IMR-90 (cell line): Measurements from ENCODE around the gene BDKRB1. TPM values are rescaled to one million over a fixed set of nuclear protein-coding genes. Genes with fewer than 3 reads are reported as not detected.

Experiments used
- ATAC-seq: fragments of 200-7000 bp; cut with Tn5 transposase; 2 replicates; pipeline ENCODE4 v1.9.1; 2020; ENCODE audit warnings: low read depth, mild to moderate bottlenecking, moderate library complexity
- BruUV-seq: library from RNA; stranded (reverse); fragments of 400-500 nt; replicated peaks from 2 replicates; lab custom pipeline; 2021; lab: Mats Ljungman, UMichigan
- CTCF ChIA-PET: fragments of 300-600 bp; formaldehyde crosslinking; extraction: SDS; loops from one replicate; lab custom pipeline; 2021; ENCODE audit warnings: antibody characterized with exemption; lab: Yijun Ruan, JAX
- POLR2A ChIA-PET: fragments of 300-600 bp; sonication (Branson Sonifier 250); formaldehyde crosslinking; loops from one replicate; lab custom pipeline; 2022; ENCODE audit warnings: antibody characterized with exemption; ENCODE audit not compliant: unreplicated experiment; lab: Charles Lee
- DNase-seq: peaks from one replicate; pipeline ENCODE4 v3.0.0; 2013
- H2AFZ ChIP-seq: replicated peaks from 2 replicates; pipeline ENCODE3; 2013; ENCODE audit warnings: low read length, mild to moderate bottlenecking; ENCODE audit not compliant: poor library complexity
- H2AK5ac ChIP-seq: 2 replicates; pipeline ENCODE4 v1.6.1; 2013; ENCODE audit warnings: low read depth, low read length, inconsistent platforms
- H2AK9ac ChIP-seq: replicated peaks from 2 replicates; pipeline ENCODE3; 2013; ENCODE audit warnings: mild to moderate bottlenecking, low read depth, low read length, moderate library complexity; ENCODE audit not compliant: poor library complexity
- H2BK120ac ChIP-seq: 2 replicates; pipeline ENCODE4 v1.6.1; 2013; ENCODE audit warnings: low read depth, low read length, inconsistent platforms
- H2BK15ac ChIP-seq: 3 replicates; pipeline ENCODE4 v1.6.1; 2013; ENCODE audit warnings: low read depth, low read length, inconsistent platforms
- H2BK20ac ChIP-seq: 2 replicates; pipeline ENCODE4 v1.6.1; 2013; ENCODE audit warnings: low read depth, mild to moderate bottlenecking, inconsistent platforms, low read length, moderate library complexity
- H2BK5ac ChIP-seq: 2 replicates; pipeline ENCODE4 v1.6.1; 2013; ENCODE audit warnings: mild to moderate bottlenecking, low read depth, low read length, inconsistent platforms; ENCODE audit not compliant: poor library complexity, severe bottlenecking
- H3K14ac ChIP-seq: replicated peaks from 2 replicates; pipeline ENCODE4 v1.6.1; 2013; ENCODE audit warnings: low read depth, low read length, inconsistent platforms
- H3K18ac ChIP-seq: 2 replicates; pipeline ENCODE4 v1.6.1; 2013; ENCODE audit warnings: low read depth, low read length, control low read depth
- H3K23ac ChIP-seq: 2 replicates; pipeline ENCODE4 v1.6.1; 2013; ENCODE audit warnings: low read depth, low read length, inconsistent platforms
- H3K27ac ChIP-seq: 2 replicates; pipeline ENCODE4 v1.5.1; 2013; ENCODE audit warnings: mild to moderate bottlenecking, control low read depth, low read length; ENCODE audit not compliant: insufficient read depth
- H3K27me3 ChIP-seq: 2 replicates; pipeline ENCODE4 v1.6.1; 2013; ENCODE audit warnings: low read length; ENCODE audit not compliant: control insufficient read depth, insufficient read depth
- H3K36me3 ChIP-seq: 2 replicates; pipeline ENCODE4 v1.6.1; 2013; ENCODE audit warnings: low read length, mixed read lengths; ENCODE audit not compliant: control insufficient read depth, insufficient read depth
- H3K4ac ChIP-seq: 2 replicates; pipeline ENCODE4 v1.6.1; 2013; ENCODE audit warnings: low read depth, low read length, inconsistent platforms
- H3K4me1 ChIP-seq: 2 replicates; pipeline ENCODE4 v1.6.1; 2013; ENCODE audit warnings: low read length, mixed read lengths; ENCODE audit not compliant: control insufficient read depth, insufficient read depth
- H3K4me2 ChIP-seq: 2 replicates; pipeline ENCODE4 v1.6.1; 2013; ENCODE audit warnings: low read depth, mild to moderate bottlenecking, control low read depth, low read length, moderate library complexity
- H3K4me3 ChIP-seq: 2 replicates; pipeline ENCODE4 v1.5.1; 2013; ENCODE audit warnings: low read depth, mild to moderate bottlenecking, control low read depth, low read length, moderate library complexity; ENCODE audit not compliant: insufficient read depth
- H3K56ac ChIP-seq: 2 replicates; pipeline ENCODE4 v1.6.1; 2013; ENCODE audit warnings: low read length, inconsistent platforms; ENCODE audit not compliant: insufficient read depth; ENCODE audit errors: extremely low read depth
- H3K79me1 ChIP-seq, 2 experiments: 2 replicates each; pipeline ENCODE4 v1.6.1; 2013; ENCODE audit warnings: low read length in 2 of 2, inconsistent platforms in 1 of 2, low read depth in 1 of 2
- H3K9ac ChIP-seq: 2 replicates; pipeline ENCODE4 v1.6.1; 2013; ENCODE audit warnings: low read depth, low read length, control low read depth
- H3K9me1 ChIP-seq: 2 replicates; pipeline ENCODE4 v1.6.1; 2013; ENCODE audit warnings: low read length, inconsistent platforms; ENCODE audit not compliant: insufficient read depth
- H3K9me3 ChIP-seq: 2 replicates; pipeline ENCODE4 v1.6.1; 2013; ENCODE audit warnings: low read length; ENCODE audit not compliant: control insufficient read depth, insufficient read depth
- H4K20me1 ChIP-seq: 2 replicates; pipeline ENCODE4 v1.6.1; 2013; ENCODE audit warnings: low read length, inconsistent platforms; ENCODE audit not compliant: insufficient read depth
- H4K5ac ChIP-seq: 2 replicates; pipeline ENCODE4 v1.6.1; 2013; ENCODE audit warnings: mild to moderate bottlenecking, low read depth, low read length, control low read depth
- H4K8ac ChIP-seq, 2 experiments: 2 replicates each; pipeline ENCODE4 v1.6.1; 2013; ENCODE audit warnings: low read depth in 2 of 2, low read length in 2 of 2, control low read depth in 1 of 2, inconsistent platforms in 1 of 2
- H4K91ac ChIP-seq: 2 replicates; pipeline ENCODE4 v1.6.1; 2013; ENCODE audit warnings: low read depth, low read length, inconsistent platforms; ENCODE audit not compliant: insufficient read depth
- BHLHE40 ChIP-seq: fragments of 150-350 bp; IDR thresholded peaks from 2 replicates; pipeline ENCODE4 v1.6.1; 2016; ENCODE audit warnings: mild to moderate bottlenecking, low read depth, low read length
- whole genome bisulfite sequencing, 2 experiments: methylation state at CpG; one replicate each; pipeline versions ENCODE4 v1.1.5 to v1.1.7; 2013; ENCODE audit warnings: missing lambda C conversion rate in 2 of 2; ENCODE audit not compliant: insufficient read length in 1 of 2; ENCODE audit errors: extremely low coverage in 2 of 2; 5-methylcytosine and 5-hydroxymethylcytosine counted together
- dilution Hi-C: fragments of 300-500 bp; cut with HindIII; formaldehyde crosslinking; loops from one replicate; pipeline ENCODE4 v1.14.3; 2018; ENCODE audit warnings: low sequenced_read_pairs; ENCODE audit not compliant: unreplicated experiment
- in situ Hi-C: fragments of 300-500 bp; cut with MboI; formaldehyde crosslinking; loops from 3 replicates; pipeline ENCODE4 v1.14.3; 2019; ENCODE audit warnings: low sequenced_read_pairs, inconsistent platforms, mixed read lengths
- intact Hi-C: fragments of 100-400 bp; cut with micrococcal nuclease; formaldehyde crosslinking; loops from 2 replicates; pipeline ENCODE4 v1.10.0; 2022
- polyA plus RNA-seq, 3 experiments: library from polyadenylated mRNA; depleted of rRNA; stranded (reverse); fragments of >200 nt; gene quantifications; 2 replicates each; pipeline ENCODE4 v1.2.3, GENCODE V29; 2012; ENCODE audit warnings: low replicate concordance in 1 of 3
- total RNA-seq: library from RNA; depleted of rRNA; stranded (reverse); fragments of >200 nt; gene quantifications from 2 replicates; pipeline ENCODE4 v1.2.3, GENCODE V29; 2012
- TF ChIP-seq, protein P1 (sequence below): conservative IDR thresholded peaks from 2 replicates; pipeline ENCODE4 v1.5.1; 2012; ENCODE audit warnings: mild to moderate bottlenecking, low read depth, low read length, improper control_type of control experiment

The BDKRB1 gene
- total and polyA plus RNA-seq, 2 of the 4 experiments (the other 2 are of a cell fraction): 56.5 to 130 TPM

DNA sequence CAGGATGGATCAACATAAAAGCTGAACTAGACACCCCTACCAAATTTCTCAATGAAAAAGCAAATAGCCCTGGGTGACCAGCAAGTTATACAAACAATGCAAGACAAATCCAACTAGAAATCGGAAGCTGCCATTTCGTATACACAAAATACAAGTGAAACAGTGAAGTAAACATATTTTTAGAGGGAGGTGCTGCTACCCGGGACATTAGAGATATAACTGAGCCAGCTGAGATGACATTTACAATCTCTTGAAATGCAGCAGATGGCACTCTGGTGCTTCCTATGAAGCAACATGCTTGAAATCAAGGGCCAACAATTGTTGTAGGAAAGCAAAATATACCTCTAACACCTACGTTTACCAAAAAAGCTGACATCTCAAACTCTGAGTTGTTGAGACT lies 25.5 kb downstream of the BDKRB1 start:
- intact Hi-C loops (loop anchor here (10.0 kb wide), 1 partner anchor 223 kb away; the partner anchor contains the start of gene PAPOLA), in situ Hi-C loops (no loop called here), dilution Hi-C loops (no loop called here)
- H4K5ac ChIP-seq: no peak overlapping the region
- no peaks in the 10 kb centered on the region for H3K79me1 ChIP-seq
- H2BK120ac ChIP-seq: no peak overlapping the region
- no peak overlapping the region for H3K18ac ChIP-seq
- H3K4ac ChIP-seq: no peak overlapping the region
- no peak overlapping the region for H3K14ac ChIP-seq
- H3K4me3 ChIP-seq: no peak overlapping the region
- no peak overlapping the region for H2BK20ac ChIP-seq
- no peak overlapping the region for H2BK15ac ChIP-seq
- 60% methylated on average over 1 of the region's 4 CpGs; no CpG with 5 or more reads in 1 of the 2 experiments for WGBS, 2 experiments
- H2BK5ac ChIP-seq: no peak overlapping the region
- no peak overlapping the region for H4K8ac ChIP-seq
- no peak overlapping the region for H2AK9ac ChIP-seq
- H3K27ac ChIP-seq: no peak overlapping the region
- peaks cover 13% of the 10 kb centered on the region for H3K4me1 ChIP-seq
- H3K9me3 ChIP-seq: peaks cover 8% of the 10 kb centered on the region
- H3K9ac ChIP-seq: no peak overlapping the region
- H4K20me1 ChIP-seq: no peaks in the 10 kb centered on the region
- no TSS peak for BruUV-seq
- no peak overlapping the region for H2AFZ ChIP-seq
- no peaks in the 10 kb centered on the region for H3K9me1 ChIP-seq
- peak; percentile 17 for DNase-seq
- ChIA-PET POLR2A (no interaction called here), CTCF (interaction anchor here (0.7 to 1.0 kb wide), 3 partner anchors 136 to 183 kb away, joined by 3 read pairs; no protein-coding TSS in a partner anchor)
- no peak overlapping the region for H3K56ac ChIP-seq
- peaks cover 6% of the 10 kb centered on the region; the same call in 1 of the 2 replicates for H3K36me3 ChIP-seq
- no peak overlapping the region for H3K23ac ChIP-seq
- H2AK5ac ChIP-seq: no peak overlapping the region
- TF ChIP-seq BHLHE40: no peak
- TF ChIP-seq, protein P1, sequence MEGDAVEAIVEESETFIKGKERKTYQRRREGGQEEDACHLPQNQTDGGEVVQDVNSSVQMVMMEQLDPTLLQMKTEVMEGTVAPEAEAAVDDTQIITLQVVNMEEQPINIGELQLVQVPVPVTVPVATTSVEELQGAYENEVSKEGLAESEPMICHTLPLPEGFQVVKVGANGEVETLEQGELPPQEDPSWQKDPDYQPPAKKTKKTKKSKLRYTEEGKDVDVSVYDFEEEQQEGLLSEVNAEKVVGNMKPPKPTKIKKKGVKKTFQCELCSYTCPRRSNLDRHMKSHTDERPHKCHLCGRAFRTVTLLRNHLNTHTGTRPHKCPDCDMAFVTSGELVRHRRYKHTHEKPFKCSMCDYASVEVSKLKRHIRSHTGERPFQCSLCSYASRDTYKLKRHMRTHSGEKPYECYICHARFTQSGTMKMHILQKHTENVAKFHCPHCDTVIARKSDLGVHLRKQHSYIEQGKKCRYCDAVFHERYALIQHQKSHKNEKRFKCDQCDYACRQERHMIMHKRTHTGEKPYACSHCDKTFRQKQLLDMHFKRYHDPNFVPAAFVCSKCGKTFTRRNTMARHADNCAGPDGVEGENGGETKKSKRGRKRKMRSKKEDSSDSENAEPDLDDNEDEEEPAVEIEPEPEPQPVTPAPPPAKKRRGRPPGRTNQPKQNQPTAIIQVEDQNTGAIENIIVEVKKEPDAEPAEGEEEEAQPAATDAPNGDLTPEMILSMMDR: 0 out of 2 replicates have a peak, but pooled peaks have one; percentile 24
- no peak for ATAC-seq
- no peak overlapping the region for H3K4me2 ChIP-seq
- H4K91ac ChIP-seq: no peak overlapping the region
- H3K27me3 ChIP-seq: no peaks in the 10 kb centered on the region
